ENCODE data around the gene RNASE7. TPM values are rescaled to one million over a fixed set of nuclear protein-coding genes. Genes with fewer than 3 reads are reported as not detected.

RNASE7 gene
- total RNA-seq, 6 experiments from 2014 or later = not detected

DNA sequence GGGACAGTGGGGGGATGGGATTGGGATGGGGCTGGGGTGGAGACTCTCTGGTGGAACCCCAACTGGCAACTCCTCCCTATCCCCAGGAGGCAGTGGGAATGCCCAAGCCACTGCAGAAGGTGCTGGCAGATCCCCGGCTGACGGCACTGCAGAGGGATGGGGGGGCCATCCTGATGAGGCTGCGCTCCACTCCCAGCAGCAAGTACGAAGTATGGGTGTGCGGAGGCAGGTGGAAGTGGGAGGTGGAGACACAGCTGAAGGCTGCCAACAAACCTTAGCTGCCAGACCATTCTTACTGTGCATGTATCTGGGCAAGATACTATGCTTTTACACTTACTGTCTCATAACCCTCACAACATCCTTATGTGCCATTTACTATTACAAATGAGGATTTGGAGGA is 36.1 kb downstream of the RNASE7 start:
- Mint-ChIP-seq H3K4me1 (ENCODE audit: low read depth) (peaks cover 6% of the 10 kb centered on the region), H3K36me3 (ENCODE audit: low read depth) (peaks cover 12% of the 10 kb centered on the region), H3K27ac (no peak overlapping the region; the same call in 1 of the 2 replicates), H3K9me3 (no peaks in the 10 kb centered on the region), H3K4me3 (no peak overlapping the region), H3K27me3 (ENCODE audit: insufficient read depth) (peaks cover 5% of the 10 kb centered on the region)
- TF ChIP-seq, protein P1, sequence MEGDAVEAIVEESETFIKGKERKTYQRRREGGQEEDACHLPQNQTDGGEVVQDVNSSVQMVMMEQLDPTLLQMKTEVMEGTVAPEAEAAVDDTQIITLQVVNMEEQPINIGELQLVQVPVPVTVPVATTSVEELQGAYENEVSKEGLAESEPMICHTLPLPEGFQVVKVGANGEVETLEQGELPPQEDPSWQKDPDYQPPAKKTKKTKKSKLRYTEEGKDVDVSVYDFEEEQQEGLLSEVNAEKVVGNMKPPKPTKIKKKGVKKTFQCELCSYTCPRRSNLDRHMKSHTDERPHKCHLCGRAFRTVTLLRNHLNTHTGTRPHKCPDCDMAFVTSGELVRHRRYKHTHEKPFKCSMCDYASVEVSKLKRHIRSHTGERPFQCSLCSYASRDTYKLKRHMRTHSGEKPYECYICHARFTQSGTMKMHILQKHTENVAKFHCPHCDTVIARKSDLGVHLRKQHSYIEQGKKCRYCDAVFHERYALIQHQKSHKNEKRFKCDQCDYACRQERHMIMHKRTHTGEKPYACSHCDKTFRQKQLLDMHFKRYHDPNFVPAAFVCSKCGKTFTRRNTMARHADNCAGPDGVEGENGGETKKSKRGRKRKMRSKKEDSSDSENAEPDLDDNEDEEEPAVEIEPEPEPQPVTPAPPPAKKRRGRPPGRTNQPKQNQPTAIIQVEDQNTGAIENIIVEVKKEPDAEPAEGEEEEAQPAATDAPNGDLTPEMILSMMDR (IDR thresholded peaks at IDR 0.05) = no peak
- no peak for DNase-seq

DNA sequence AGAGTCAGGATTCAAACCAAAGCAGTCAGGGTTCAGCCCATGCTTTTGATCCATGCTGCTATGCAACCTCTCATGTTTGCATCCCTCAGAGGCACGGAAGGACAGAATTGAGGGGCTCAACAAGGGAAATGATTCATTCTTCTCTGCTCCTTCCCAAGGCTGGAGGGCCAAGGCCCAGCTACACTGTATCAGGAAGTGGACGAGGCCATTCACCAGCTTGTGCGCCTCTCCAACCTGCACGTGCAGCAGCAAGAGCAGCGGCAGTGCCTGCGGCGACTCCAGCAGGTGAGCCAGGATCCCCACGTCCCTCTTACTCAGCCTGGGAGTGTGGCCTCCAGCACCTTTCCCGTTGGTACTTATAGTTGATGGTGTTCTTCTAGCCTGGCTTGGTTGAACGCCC is 36.6 kb downstream of the RNASE7 start:
- TF ChIP-seq, protein P1 (IDR thresholded peaks at IDR 0.05) = no peak
- no peaks in the 10 kb centered on the region for H3K9me3 Mint-ChIP-seq
- no peak for DNase-seq
- peaks cover 5% of the 10 kb centered on the region for H3K27me3 Mint-ChIP-seq (ENCODE audit: insufficient read depth)
- H3K27ac Mint-ChIP-seq = no peak overlapping the region; the same call in 1 of the 2 replicates
- H3K4me1 Mint-ChIP-seq (ENCODE audit: low read depth) = peaks cover 1% of the 10 kb centered on the region
- H3K36me3 Mint-ChIP-seq (ENCODE audit: low read depth) = peaks cover 8% of the 10 kb centered on the region
- H3K4me3 Mint-ChIP-seq = no peak overlapping the region

DNA sequence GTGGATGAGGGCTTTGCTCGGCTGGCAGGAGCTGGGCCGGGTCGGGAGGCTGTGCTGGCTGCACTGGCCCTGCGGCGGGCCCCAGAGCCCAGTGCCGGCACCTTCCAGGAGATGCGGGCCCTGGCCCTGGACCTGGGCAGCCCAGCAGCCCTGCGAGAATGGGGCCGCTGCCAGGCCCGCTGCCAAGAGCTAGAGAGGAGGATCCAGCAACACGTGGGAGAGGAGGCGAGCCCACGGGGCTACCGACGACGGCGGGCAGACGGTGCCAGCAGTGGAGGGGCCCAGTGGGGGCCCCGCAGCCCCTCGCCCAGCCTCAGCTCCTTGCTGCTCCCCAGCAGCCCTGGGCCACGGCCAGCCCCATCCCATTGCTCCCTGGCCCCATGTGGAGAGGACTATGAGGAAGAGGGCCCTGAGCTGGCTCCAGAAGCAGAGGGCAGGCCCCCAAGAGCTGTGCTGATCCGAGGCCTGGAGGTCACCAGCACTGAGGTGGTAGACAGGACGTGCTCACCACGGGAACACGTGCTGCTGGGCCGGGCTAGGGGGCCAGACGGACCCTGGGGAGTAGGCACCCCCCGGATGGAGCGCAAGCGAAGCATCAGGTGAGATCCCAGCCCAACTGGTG is 39.5 kb downstream of the RNASE7 start:
- H3K4me3 Mint-ChIP-seq = no peak overlapping the region

GRCh38 chr14:21083565-21084325 is 41.6 kb downstream of the RNASE7 start:
- no peak for DNase-seq
- H3K9me3 Mint-ChIP-seq = no peaks in the 10 kb centered on the region
- peak overlapping the region; percentile 99 for H3K27ac Mint-ChIP-seq
- TF ChIP-seq, protein P1 (IDR thresholded peaks at IDR 0.05) = no peak
- peaks cover 49% of the 10 kb centered on the region for H3K4me1 Mint-ChIP-seq (ENCODE audit: low read depth)
- no peak overlapping the region for H3K4me3 Mint-ChIP-seq
- H3K27me3 Mint-ChIP-seq (ENCODE audit: insufficient read depth) = peaks cover 10% of the 10 kb centered on the region
- H3K36me3 Mint-ChIP-seq (ENCODE audit: low read depth) = peaks cover 27% of the 10 kb centered on the region

More for the DNA sequence above, 39.5 kb downstream of the RNASE7 start:
- peaks cover 28% of the 10 kb centered on the region for H3K4me1 Mint-ChIP-seq (ENCODE audit: low read depth)
- H3K27me3 Mint-ChIP-seq (ENCODE audit: insufficient read depth) = peaks cover 7% of the 10 kb centered on the region
- DNase-seq = no peak
- no peak overlapping the region for H3K27ac Mint-ChIP-seq
- peaks cover 22% of the 10 kb centered on the region for H3K36me3 Mint-ChIP-seq (ENCODE audit: low read depth)
- TF ChIP-seq, protein P1 (IDR thresholded peaks at IDR 0.05) = no peak
- H3K9me3 Mint-ChIP-seq = no peaks in the 10 kb centered on the region

- Mint-ChIP-seq H3K4me1 (ENCODE audit: low read depth) (peaks cover 56% of the 10 kb centered on the region), H3K27ac (peak overlapping the region; percentile 99), H3K27me3 (ENCODE audit: insufficient read depth) (peaks cover 10% of the 10 kb centered on the region), H3K36me3 (ENCODE audit: low read depth) (peaks cover 31% of the 10 kb centered on the region), H3K4me3 (no peak overlapping the region), H3K9me3 (no peaks in the 10 kb centered on the region)
- TF ChIP-seq, protein P1 (IDR thresholded peaks at IDR 0.05) = no peak
- DNase-seq = no peak
These were observed 42.2 kb downstream of the RNASE7 start for GRCh38 chr14:21084396-21084795.
